ENCODE results near the gene ADGRD2. TPM values are rescaled to one million over a fixed set of nuclear protein-coding genes. Genes with fewer than 3 reads are reported as not detected.

The ADGRD2 gene
- polyA plus RNA-seq, 1 donor from 2014 or later = not detected

DNA sequence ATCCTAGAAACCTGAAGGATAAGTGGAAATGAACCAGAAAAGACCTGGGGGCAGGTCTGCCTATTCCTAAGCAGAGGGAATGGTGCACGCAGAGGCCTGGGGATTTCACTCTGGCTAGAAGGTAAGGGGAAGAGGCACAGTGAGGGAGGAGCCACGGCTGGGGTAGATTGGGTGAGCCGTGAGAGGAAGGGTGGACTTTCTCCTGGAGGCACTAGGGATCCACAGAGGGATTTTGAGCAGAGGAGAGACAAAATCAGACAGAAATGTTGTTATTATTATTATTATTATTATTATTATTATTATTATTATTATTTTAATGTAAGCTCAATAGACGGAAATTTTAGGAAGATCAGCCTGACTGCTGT lies 3.0 kb upstream of the ADGRD2 start:
- H3K9me3 Mint-ChIP-seq = peaks cover 0 to 2% (median 0%) of the 10 kb centered on the region in 3 donors
- no peak overlapping the region for H3K27ac Mint-ChIP-seq
- no peak overlapping the region for H3K4me3 Mint-ChIP-seq
- no peaks in the 10 kb centered on the region for H3K4me1 Mint-ChIP-seq
- H3K27me3 Mint-ChIP-seq = peaks cover 38% of the 10 kb centered on the region
- H3K36me3 Mint-ChIP-seq = peaks cover 1% of the 10 kb centered on the region

DNA sequence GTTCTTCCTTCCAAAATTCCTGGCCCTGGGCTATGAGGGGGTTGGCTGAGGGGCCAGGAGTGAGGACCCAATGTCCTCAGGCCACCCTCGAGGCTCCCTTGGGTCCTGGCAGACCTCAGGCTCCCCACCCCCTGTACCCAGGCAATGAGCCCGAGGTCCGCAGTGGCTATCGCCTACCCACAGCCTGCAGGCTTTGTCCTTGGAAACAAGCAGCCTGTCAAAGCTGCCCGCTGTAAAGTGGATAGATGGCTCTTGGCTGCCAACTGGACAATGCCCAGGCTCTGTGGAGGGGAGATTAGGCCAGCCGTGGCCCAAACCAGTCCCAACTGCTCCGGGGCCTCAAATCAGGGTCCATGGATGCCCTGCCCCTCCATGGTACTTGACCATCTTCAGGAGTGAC lies 2.2 kb upstream of the ADGRD2 start:
- no peaks in the 10 kb centered on the region for H3K4me1 Mint-ChIP-seq
- no peak overlapping the region for H3K27ac Mint-ChIP-seq
- peaks cover 0 to 2% (median 0%) of the 10 kb centered on the region in 3 donors for H3K9me3 Mint-ChIP-seq
- H3K27me3 Mint-ChIP-seq = peaks cover 40% of the 10 kb centered on the region
- H3K4me3 Mint-ChIP-seq = no peak overlapping the region
- peaks cover 1% of the 10 kb centered on the region for H3K36me3 Mint-ChIP-seq

DNA sequence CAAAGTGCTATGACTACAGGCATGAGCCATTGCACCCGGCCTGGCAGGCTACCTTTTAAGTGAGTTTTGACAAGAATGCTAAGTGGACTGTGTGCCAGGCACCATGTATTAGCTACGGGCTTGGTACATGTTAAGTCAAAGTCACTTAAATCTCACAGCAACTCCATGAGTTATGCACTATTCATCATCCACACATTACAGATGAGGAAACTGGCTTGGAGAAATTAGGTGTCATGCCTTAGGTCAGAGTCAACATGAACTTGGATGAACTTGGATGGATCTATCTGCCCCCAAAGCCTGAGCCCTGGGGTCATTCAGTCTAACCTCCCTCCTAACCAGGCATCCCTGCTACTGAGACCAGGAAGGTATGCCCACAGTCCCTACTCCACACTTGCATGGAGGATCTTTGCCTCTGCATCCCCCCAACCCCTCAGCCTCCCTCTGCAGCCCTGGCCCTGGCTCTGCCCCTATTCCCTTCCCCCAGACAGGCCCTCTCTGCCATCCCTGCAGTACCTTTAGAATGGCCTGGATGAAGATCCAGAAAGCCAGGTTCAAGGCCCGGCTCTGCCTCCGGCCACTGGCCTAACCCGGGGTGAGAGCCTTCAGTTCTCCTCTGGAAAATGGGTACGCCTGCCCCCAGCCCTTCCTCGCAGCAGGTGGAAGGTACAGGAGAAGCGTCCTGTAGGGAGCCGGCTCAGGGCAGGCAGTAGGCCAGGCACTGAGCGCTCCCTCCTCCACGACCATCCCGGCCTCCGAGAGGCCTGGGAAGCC lies 685 bp upstream of the ADGRD2 start:
- no peaks in the 10 kb centered on the region for H3K4me1 Mint-ChIP-seq
- H3K27me3 Mint-ChIP-seq = peaks cover 41% of the 10 kb centered on the region
- H3K27ac Mint-ChIP-seq = no peak overlapping the region
- peaks cover 1% of the 10 kb centered on the region for H3K36me3 Mint-ChIP-seq
- no peak overlapping the region for H3K4me3 Mint-ChIP-seq
- H3K9me3 Mint-ChIP-seq = peaks cover 0 to 2% (median 0%) of the 10 kb centered on the region in 3 donors

- Mint-ChIP-seq H3K27me3 (peaks cover 41% of the 10 kb centered on the region), H3K9me3 (no peaks in the 10 kb centered on the region), H3K36me3 (peaks cover 1% of the 10 kb centered on the region), H3K4me1 (no peaks in the 10 kb centered on the region), H3K4me3 (peak overlapping the region in 1 of 4 donors; percentile 45), H3K27ac (no peak overlapping the region)
These were observed 845 bp downstream of the ADGRD2 start for GRCh38 chr9:124450931-124451661.

GRCh38 chr9:124452326-124452725 lies 2.1 kb downstream of the ADGRD2 start:
- Mint-ChIP-seq H3K36me3 (peaks cover 1% of the 10 kb centered on the region), H3K9me3 (no peaks in the 10 kb centered on the region), H3K27ac (peak overlapping the region in 1 of 3 donors; percentile 63), H3K4me1 (no peaks in the 10 kb centered on the region), H3K4me3 (no peak overlapping the region), H3K27me3 (peaks cover 36% of the 10 kb centered on the region)

DNA sequence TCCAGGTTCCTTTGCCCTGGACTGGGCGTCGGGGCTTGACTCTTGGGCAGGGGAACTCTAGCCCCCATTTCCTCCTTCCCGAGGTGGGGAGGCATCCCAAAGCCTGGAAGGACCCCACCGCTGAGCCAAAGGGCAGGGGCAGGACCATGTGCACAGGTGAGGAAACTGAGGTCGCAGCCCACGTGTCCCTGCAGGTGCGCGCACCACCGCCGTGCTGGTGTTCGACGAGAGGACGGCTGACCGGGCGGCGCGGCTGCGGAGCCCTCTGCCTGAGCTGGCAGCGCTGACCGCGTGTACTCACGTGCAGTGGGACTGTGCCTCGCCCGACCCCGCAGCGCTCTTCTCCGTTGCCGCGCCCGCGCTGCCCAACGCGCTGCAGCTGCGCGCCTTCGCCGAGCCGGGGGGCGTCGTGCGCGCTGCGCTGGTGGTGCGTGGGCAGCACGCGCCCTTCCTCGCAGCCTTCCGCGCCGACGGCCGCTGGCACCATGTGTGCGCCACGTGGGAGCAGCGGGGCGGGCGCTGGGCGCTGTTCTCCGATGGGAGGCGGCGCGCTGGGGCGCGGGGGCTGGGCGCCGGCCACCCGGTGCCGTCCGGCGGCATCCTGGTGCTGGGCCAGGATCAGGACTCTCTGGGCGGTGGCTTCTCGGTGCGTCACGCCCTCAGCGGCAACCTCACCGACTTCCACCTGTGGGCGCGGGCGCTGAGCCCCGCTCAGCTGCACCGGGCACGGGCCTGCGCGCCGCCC lies 2.8 kb downstream of the ADGRD2 start:
- H3K36me3 Mint-ChIP-seq = peaks cover 1% of the 10 kb centered on the region
- no peaks in the 10 kb centered on the region for H3K4me1 Mint-ChIP-seq
- peaks cover 36% of the 10 kb centered on the region for H3K27me3 Mint-ChIP-seq
- H3K4me3 Mint-ChIP-seq = no peak overlapping the region
- no peaks in the 10 kb centered on the region for H3K9me3 Mint-ChIP-seq
- no peak overlapping the region for H3K27ac Mint-ChIP-seq

DNA sequence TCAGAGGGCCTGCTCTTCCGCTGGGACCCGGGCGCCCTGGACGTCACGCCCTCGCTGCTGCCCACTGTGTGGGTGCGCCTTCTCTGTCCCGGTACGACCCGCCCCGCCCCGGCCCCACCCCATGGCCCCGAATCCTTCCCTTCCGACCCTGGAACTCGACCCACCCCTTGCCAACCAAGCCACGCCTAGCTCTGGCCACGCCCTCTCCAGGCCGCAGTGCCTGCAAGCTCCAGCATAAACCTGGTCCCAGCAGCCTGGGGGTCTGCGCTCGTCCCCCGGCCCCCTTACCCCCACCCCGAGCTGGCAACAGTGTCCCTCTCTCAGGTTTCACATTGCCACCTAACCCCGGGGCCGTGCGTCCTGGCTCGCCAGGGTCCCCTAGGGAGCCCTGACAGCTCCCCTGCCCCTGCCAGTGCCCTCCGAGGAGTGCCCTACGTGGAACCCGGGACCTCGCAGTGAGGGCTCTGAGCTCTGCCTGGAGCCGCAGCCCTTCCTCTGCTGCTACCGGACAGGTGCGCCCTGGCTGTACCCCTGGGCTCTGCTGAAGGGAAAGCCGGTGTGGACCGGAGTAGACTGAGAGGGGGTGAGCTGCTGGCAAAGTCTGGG lies 3.4 kb downstream of the ADGRD2 start:
- Mint-ChIP-seq H3K9me3 (no peaks in the 10 kb centered on the region), H3K36me3 (peaks cover 1% of the 10 kb centered on the region), H3K27me3 (peaks cover 33% of the 10 kb centered on the region), H3K27ac (no peak overlapping the region), H3K4me1 (no peaks in the 10 kb centered on the region), H3K4me3 (no peak overlapping the region)

- Mint-ChIP-seq H3K36me3 (peaks cover 1% of the 10 kb centered on the region), H3K9me3 (no peaks in the 10 kb centered on the region)
These were observed 4.0 kb downstream of the ADGRD2 start for GRCh38 chr9:124454296-124454695.

DNA sequence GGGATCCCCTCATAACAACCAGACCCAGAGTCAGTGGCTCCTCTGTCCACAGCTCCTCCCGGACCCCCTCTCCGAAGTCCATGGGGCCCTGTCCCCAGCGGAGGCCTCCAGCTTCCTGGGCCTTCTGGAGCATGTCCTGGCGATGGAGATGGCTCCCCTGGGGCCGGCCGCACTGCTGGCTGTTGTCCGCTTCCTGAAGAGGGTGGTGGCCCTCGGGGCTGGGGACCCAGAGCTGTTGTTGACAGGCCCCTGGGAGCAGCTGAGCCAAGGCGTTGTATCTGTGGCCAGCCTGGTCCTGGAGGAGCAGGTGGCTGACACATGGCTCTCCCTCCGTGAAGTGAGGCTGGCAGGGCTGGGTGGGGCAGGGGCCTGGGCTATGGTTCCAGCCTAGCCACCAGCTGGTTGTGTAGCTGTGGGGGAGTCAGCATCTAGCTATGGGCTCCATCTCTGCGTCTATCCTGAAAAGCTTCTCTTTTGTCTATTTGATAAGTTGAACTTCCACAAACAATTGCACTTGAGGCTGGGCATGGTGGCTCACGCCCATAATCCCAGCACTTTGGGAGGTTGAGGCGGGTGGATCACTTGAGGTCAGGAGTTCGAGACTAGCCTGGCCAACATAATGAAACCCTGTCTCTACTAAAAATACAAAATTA lies 4.7 kb downstream of the ADGRD2 start:
- no peaks in the 10 kb centered on the region for H3K4me1 Mint-ChIP-seq
- H3K27me3 Mint-ChIP-seq = peaks cover 25% of the 10 kb centered on the region
- H3K36me3 Mint-ChIP-seq = no peaks in the 10 kb centered on the region
- no peaks in the 10 kb centered on the region for H3K9me3 Mint-ChIP-seq
- H3K27ac Mint-ChIP-seq = peak overlapping the region in 1 of 3 donors; percentile 82
- no peak overlapping the region for H3K4me3 Mint-ChIP-seq

More at GRCh38 chr9:124454296-124454695, 4.0 kb downstream of the ADGRD2 start:
- H3K27ac Mint-ChIP-seq = no peak overlapping the region
- no peaks in the 10 kb centered on the region for H3K4me1 Mint-ChIP-seq
- peaks cover 31% of the 10 kb centered on the region for H3K27me3 Mint-ChIP-seq
- H3K4me3 Mint-ChIP-seq = no peak overlapping the region

- peak overlapping the region in 1 of 3 donors; percentile 82 for H3K27ac Mint-ChIP-seq
- H3K4me3 Mint-ChIP-seq = no peak overlapping the region
- peaks cover 18% of the 10 kb centered on the region for H3K27me3 Mint-ChIP-seq
- no peaks in the 10 kb centered on the region for H3K36me3 Mint-ChIP-seq
- peaks cover 0 to 4% (median 3%) of the 10 kb centered on the region in 3 donors for H3K9me3 Mint-ChIP-seq
- no peaks in the 10 kb centered on the region for H3K4me1 Mint-ChIP-seq
These were observed 5.6 kb downstream of the ADGRD2 start for GRCh38 chr9:124455820-124456219.

DNA sequence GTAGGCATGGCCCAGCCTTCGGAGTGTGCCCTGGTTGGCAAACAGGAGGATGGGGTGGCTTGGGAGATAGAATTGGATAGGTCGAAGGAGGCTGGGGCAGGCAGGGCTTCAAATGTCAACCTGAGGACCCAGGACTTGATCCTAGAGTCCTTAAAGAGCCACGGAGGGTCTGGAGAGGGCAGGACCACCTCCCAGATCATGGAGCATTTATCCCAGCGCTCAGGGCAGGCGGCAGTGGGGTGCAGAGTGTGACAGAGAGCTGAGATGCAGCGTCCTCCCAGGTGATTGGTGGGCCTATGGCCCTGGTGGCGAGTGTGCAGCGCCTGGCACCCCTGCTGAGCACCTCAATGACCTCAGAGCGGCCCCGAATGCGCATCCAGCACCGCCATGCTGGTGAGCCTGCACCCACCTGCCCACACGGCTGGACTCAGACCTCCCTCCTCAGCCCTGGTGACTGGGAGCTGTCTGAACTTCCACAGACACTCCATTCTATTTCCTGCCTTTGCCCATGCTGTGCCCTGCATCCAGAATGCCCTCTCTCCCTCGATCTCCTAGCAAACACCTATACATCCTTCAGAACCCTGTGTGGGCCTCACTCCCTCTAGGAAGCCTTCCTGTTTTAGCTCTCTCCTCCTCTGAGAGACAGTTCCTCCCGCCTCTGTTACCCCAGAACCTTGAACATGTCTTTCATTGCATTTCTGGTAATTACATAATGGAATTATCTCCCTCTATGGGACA lies 6.3 kb downstream of the ADGRD2 start:
- Mint-ChIP-seq H3K36me3 (no peaks in the 10 kb centered on the region), H3K27me3 (peaks cover 13% of the 10 kb centered on the region), H3K9me3 (peaks cover 0 to 6% (median 3%) of the 10 kb centered on the region in 3 donors), H3K4me3 (no peak overlapping the region), H3K4me1 (no peaks in the 10 kb centered on the region), H3K27ac (peak overlapping the region in 1 of 3 donors; percentile 25)

DNA sequence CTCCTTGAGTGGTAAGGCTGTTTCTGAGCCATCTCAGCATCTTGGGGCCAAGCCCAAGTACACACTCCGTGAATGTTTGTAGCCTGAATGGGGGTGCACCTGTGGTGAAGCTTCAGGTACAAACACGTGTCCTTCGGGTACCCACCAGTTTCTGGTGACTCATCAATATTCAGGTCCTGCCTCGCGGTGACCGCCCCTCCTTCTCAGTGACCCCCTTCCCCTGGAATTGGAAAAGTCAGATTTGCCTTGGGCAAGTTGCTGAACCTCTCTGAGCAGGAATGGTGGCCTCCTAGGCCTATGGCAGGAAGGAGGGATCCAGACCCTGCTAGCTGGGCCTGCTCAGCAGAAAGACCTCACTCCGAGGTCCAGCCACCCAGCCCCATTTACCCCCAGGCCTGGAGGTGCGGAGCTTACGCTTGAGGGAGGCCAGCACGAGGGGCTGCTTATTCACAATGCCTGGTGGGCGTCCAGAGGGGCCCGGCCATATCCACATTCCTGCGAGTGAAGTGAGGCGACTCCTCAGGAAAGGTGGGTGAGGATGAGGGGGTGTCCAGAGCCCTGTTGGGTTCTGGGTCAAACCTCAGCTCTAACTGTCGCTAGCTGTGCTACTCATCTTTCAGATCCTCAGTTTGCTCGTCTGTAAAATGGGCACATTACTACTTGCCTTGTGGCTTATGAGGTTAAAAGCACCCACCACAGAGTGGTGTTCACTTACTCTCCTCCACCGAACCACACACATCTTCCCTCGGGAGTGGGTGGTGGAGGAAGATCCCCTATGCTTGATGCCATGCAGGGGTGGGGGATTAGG lies 7.0 kb downstream of the ADGRD2 start:
- H3K27ac Mint-ChIP-seq = no peak overlapping the region
- H3K27me3 Mint-ChIP-seq = peaks cover 8% of the 10 kb centered on the region
- peaks cover 0 to 6% (median 3%) of the 10 kb centered on the region in 3 donors for H3K9me3 Mint-ChIP-seq
- H3K36me3 Mint-ChIP-seq = no peaks in the 10 kb centered on the region
- peak overlapping the region in 1 of 4 donors; percentile 60 for H3K4me3 Mint-ChIP-seq
- no peaks in the 10 kb centered on the region for H3K4me1 Mint-ChIP-seq

GRCh38 chr9:124457887-124458431 lies 7.7 kb downstream of the ADGRD2 start:
- Mint-ChIP-seq H3K27ac (no peak overlapping the region), H3K4me3 (no peak overlapping the region), H3K36me3 (no peaks in the 10 kb centered on the region), H3K27me3 (peaks cover 5% of the 10 kb centered on the region), H3K9me3 (peaks cover 4 to 6% (median 6%) of the 10 kb centered on the region in 3 donors), H3K4me1 (no peaks in the 10 kb centered on the region)
